Measurements from ENCODE around the gene TARP.

Gene TARP

GRCh38 chr7:38300175-38300574 lies 26.7 kb upstream of the TARP start:
- ChIA-PET POLR2A (no interaction called here), CTCF (interaction anchor here (0.6 to 1.7 kb wide), 4 partner anchors 20 to 85 kb away, joined by 3 to 7 read pairs (median 3); no protein-coding TSS in a partner anchor)
- H3K27ac ChIP-seq (ENCODE audit: extremely low read depth, low read depth, low read length) = no peak overlapping the region
- no peaks in the 10 kb centered on the region for H3K4me1 ChIP-seq (ENCODE audit: control insufficient read depth, insufficient read depth, low read length)
- TF ChIP-seq ZNF404 (tag by site-specific recombination; IDR thresholded peaks at IDR 0.05) (no peak), ZNF624 (tag by site-specific recombination; IDR thresholded peaks at IDR 0.05) (no peak), RBAK (tag by site-specific recombination; IDR thresholded peaks at IDR 0.05) (no peak), ZBTB1 (tag by site-specific recombination; IDR thresholded peaks at IDR 0.05) (no peak), CTCF (tag by site-specific recombination; IDR thresholded peaks at IDR 0.05) (no peak), ZNF677 (tag by site-specific recombination; IDR thresholded peaks at IDR 0.05) (no peak)
- no peak overlapping the region for H3K4me3 ChIP-seq (ENCODE audit: low read depth, low read length)
- H3K9me3 ChIP-seq (ENCODE audit: control insufficient read depth, insufficient read depth, low read depth, low read length) = no peaks in the 10 kb centered on the region
- H3K36me3 ChIP-seq (ENCODE audit: control insufficient read depth in 2 of 2, insufficient read depth in 1 of 2, low read length in 2 of 2) = no peaks in the 10 kb centered on the region

- no peak overlapping the region for H3K27ac ChIP-seq (ENCODE audit: extremely low read depth, low read depth, low read length)
- ChIA-PET CTCF (interaction anchor here (1.0 to 2.7 kb wide), 3 partner anchors 21 to 84 kb away, joined by 3 to 14 read pairs (median 3); no protein-coding TSS in a partner anchor), POLR2A (no interaction called here)
- H3K4me1 ChIP-seq (ENCODE audit: control insufficient read depth, insufficient read depth, low read length) = no peaks in the 10 kb centered on the region
- no peaks in the 10 kb centered on the region for H3K9me3 ChIP-seq (ENCODE audit: control insufficient read depth, insufficient read depth, low read depth, low read length)
- no peaks in the 10 kb centered on the region for H3K36me3 ChIP-seq (ENCODE audit: control insufficient read depth in 2 of 2, insufficient read depth in 1 of 2, low read length in 2 of 2)
- H3K4me3 ChIP-seq (ENCODE audit: low read depth, low read length) = no peak overlapping the region
- TF ChIP-seq HOXD13 (CRISPR knock-in tag; IDR thresholded peaks at IDR 0.05; ENCODE audit: borderline replicate concordance) (no peak), SALL2 (tag by site-specific recombination; IDR thresholded peaks at IDR 0.05; ENCODE audit: borderline replicate concordance) (no peak), ZNF292 (tag by site-specific recombination; IDR thresholded peaks at IDR 0.05; ENCODE audit: borderline replicate concordance, low read depth) (no peak), MEIS1 (CRISPR knock-in tag; IDR thresholded peaks at IDR 0.05; ENCODE audit: borderline replicate concordance) (no peak), ZSCAN30 (tag by site-specific recombination; IDR thresholded peaks at IDR 0.05) (no peak), OVOL3 (tag by site-specific recombination; IDR thresholded peaks at IDR 0.05) (no peak), ZNF146 (tag by site-specific recombination; IDR thresholded peaks at IDR 0.05) (no peak), ZNF174 (tag by site-specific recombination; IDR thresholded peaks at IDR 0.05) (no peak), ATF2 (tag by site-specific recombination; IDR thresholded peaks at IDR 0.05; ENCODE audit: low read depth) (no peak), ZNF747 (tag by site-specific recombination; IDR thresholded peaks at IDR 0.05) (no peak), ZNF600 (tag by site-specific recombination; IDR thresholded peaks at IDR 0.05) (no peak), ZNF169 (tag by site-specific recombination; IDR thresholded peaks at IDR 0.05) (no peak), TRIM28 (IDR thresholded peaks at IDR 0.05; ENCODE audit: borderline replicate concordance, low read length) (no peak), ZNF692 (tag by site-specific recombination; IDR thresholded peaks at IDR 0.05) (no peak), ZNF202 (tag by site-specific recombination; IDR thresholded peaks at IDR 0.05; ENCODE audit: borderline replicate concordance) (no peak)
Measured at GRCh38 chr7:38299275-38299931, 26.0 kb upstream of the TARP start.
